Liver (tissue), 9 donors: Measurements from ENCODE around the gene CWC25. TPM values are rescaled to one million over a fixed set of nuclear protein-coding genes. Genes with fewer than 3 reads are reported as not detected.

Experiments used
- DNase-seq: peaks from one replicate; pipeline ENCODE4 v3.0.0-alpha.2; 2017; ENCODE audit warnings: low spot score
- H3K27ac ChIP-seq, 2 donors: one replicate each; pipeline ENCODE4 v1.7.0; 2013; ENCODE audit warnings: inconsistent platforms in 2 of 2, low read length in 2 of 2, control low read depth in 1 of 2, low read depth in 1 of 2, mild to moderate bottlenecking in 1 of 2
- H3K27me3 ChIP-seq, 4 donors: one replicate each; pipeline versions ENCODE4 v1.6.1 to v1.7.0; 2013; ENCODE audit warnings: low read length in 3 of 4, inconsistent platforms in 1 of 4, mild to moderate bottlenecking in 1 of 4, moderate library complexity in 1 of 4; ENCODE audit not compliant: control insufficient read depth in 4 of 4, insufficient read depth in 4 of 4
- H3K36me3 ChIP-seq, 4 donors: one replicate each; pipeline versions ENCODE4 v1.6.1 to v1.7.0; 2013; ENCODE audit warnings: low read length in 3 of 4, mild to moderate bottlenecking in 3 of 4, low read depth in 1 of 4, moderate library complexity in 1 of 4; ENCODE audit not compliant: control insufficient read depth in 4 of 4, insufficient read depth in 3 of 4
- H3K4me1 ChIP-seq, 4 donors: one replicate each; pipeline versions ENCODE4 v1.6.1 to v1.7.0; 2013; ENCODE audit warnings: low read length in 3 of 4, mild to moderate bottlenecking in 3 of 4, moderate library complexity in 1 of 4; ENCODE audit not compliant: control insufficient read depth in 4 of 4, insufficient read depth in 4 of 4
- H3K4me3 ChIP-seq, 3 donors: one replicate each; pipeline versions ENCODE4 v1.6.1 to v1.7.0; 2013; ENCODE audit warnings: low read length in 3 of 3, control low read depth in 1 of 3, low read depth in 1 of 3, mild to moderate bottlenecking in 1 of 3
- H3K9ac ChIP-seq, 2 donors: one replicate each; pipeline ENCODE4 v1.7.0; 2013; ENCODE audit warnings: low read length in 2 of 2, mild to moderate bottlenecking in 2 of 2, moderate library complexity in 2 of 2, control low read depth in 1 of 2, low read depth in 1 of 2
- H3K9me3 ChIP-seq, 4 donors: one replicate each; pipeline versions ENCODE4 v1.6.1 to v1.7.0; 2013; ENCODE audit warnings: low read length in 3 of 4; ENCODE audit not compliant: control insufficient read depth in 4 of 4
- EGR1 ChIP-seq, 2 donors: IDR thresholded peaks; 2 replicates each; pipeline ENCODE4 v1.6.1; 2016 to 2018; ENCODE audit warnings: antibody characterized with exemption in 2 of 2, low read depth in 2 of 2
- FOXA1 ChIP-seq: IDR thresholded peaks from 2 replicates; pipeline ENCODE4 v1.6.1; 2016; ENCODE audit warnings: antibody characterized with exemption
- FOXA2 ChIP-seq: IDR thresholded peaks from 2 replicates; pipeline ENCODE4 v1.6.1; 2016; ENCODE audit warnings: antibody characterized with exemption
- GABPA ChIP-seq, 2 donors: IDR thresholded peaks in 1 of 2; conservative IDR thresholded peaks in 1 of 2; 2 replicates each; pipeline ENCODE4 v1.6.1; 2016; ENCODE audit warnings: antibody characterized with exemption in 2 of 2, mild to moderate bottlenecking in 1 of 2, moderate library complexity in 1 of 2
- HNF4A ChIP-seq, 2 donors: conservative IDR thresholded peaks; 2 replicates each; pipeline ENCODE4 v1.6.1; 2016; ENCODE audit warnings: antibody characterized with exemption in 2 of 2, mild to moderate bottlenecking in 2 of 2
- HNF4G ChIP-seq: IDR thresholded peaks from 2 replicates; pipeline ENCODE4 v1.6.1; 2016; ENCODE audit warnings: antibody characterized with exemption
- JUND ChIP-seq, 2 donors: IDR thresholded peaks; 2 replicates each; pipeline ENCODE4 v1.6.1; 2016; ENCODE audit warnings: antibody characterized with exemption in 2 of 2
- NR2F2 ChIP-seq: IDR thresholded peaks from 2 replicates; pipeline ENCODE4 v1.6.1; 2016; ENCODE audit warnings: antibody characterized with exemption
- RAD21 ChIP-seq, 2 donors: IDR thresholded peaks; 2 replicates each; pipeline ENCODE4 v1.6.1; 2016; ENCODE audit warnings: antibody characterized with exemption in 2 of 2, mild to moderate bottlenecking in 2 of 2
- REST ChIP-seq: IDR thresholded peaks from 2 replicates; pipeline ENCODE4 v1.6.1; 2016; ENCODE audit warnings: antibody characterized with exemption, mild to moderate bottlenecking
- RXRA ChIP-seq, 2 donors: IDR thresholded peaks; 2 replicates each; pipeline ENCODE4 v1.6.1; 2017 to 2018; ENCODE audit warnings: antibody characterized with exemption in 2 of 2, mild to moderate bottlenecking in 1 of 2
- SP1 ChIP-seq: IDR thresholded peaks from 2 replicates; pipeline ENCODE4 v1.6.1; 2018; ENCODE audit warnings: antibody characterized with exemption, mild to moderate bottlenecking
- TAF1 ChIP-seq: conservative IDR thresholded peaks from 2 replicates; pipeline ENCODE4 v1.6.1; 2016; ENCODE audit warnings: antibody characterized with exemption, mild to moderate bottlenecking
- YY1 ChIP-seq: IDR thresholded peaks from 2 replicates; pipeline ENCODE4 v1.6.1; 2016; ENCODE audit warnings: antibody characterized with exemption, mild to moderate bottlenecking
- WGBS: extraction: QIAGEN DNeasy Blood & Tissue Kit; methylation state at CpG from one replicate; pipeline ENCODE4 v1.1.7; 2013; 5-methylcytosine and 5-hydroxymethylcytosine counted together
- polyA plus RNA-seq, 2 donors: library from polyadenylated mRNA; stranded (reverse) in 1 of 2; unstranded in 1 of 2; fragments of 200-250 nt in 1 of 2; fragments of >200 nt in 1 of 2; fragmentation: Nextera tagmentation in 1 of 2; extraction: Ambion mirVana in 1 of 2; gene quantifications; one replicate each; pipeline versions ENCODE4 v1.2.1 to v1.2.3, GENCODE V29; 2013 to 2015
- total RNA-seq, 2 donors: library from RNA; depleted of rRNA; stranded (reverse); fragments of >200 nt; gene quantifications; one replicate each; pipeline ENCODE4 v1.2.3, GENCODE V29; 2014
- TF ChIP-seq, protein P1 (sequence below): IDR thresholded peaks from 2 replicates; pipeline ENCODE4 v1.6.1; 2016; ENCODE audit warnings: antibody characterized with exemption
- TF ChIP-seq, protein P2 (sequence below): IDR thresholded peaks from 2 replicates; pipeline ENCODE4 v1.6.1; 2016; ENCODE audit warnings: antibody characterized with exemption
- TF ChIP-seq, protein P3 (sequence below): IDR thresholded peaks from 2 replicates; pipeline ENCODE4 v1.6.1; 2016; ENCODE audit warnings: antibody characterized with exemption
- TF ChIP-seq, protein P4 (sequence below): fragments of 150-350 bp; IDR thresholded peaks from 2 replicates; pipeline ENCODE4 v1.5.1; 2017; ENCODE audit warnings: improper control_type of control experiment, low read depth, low read length; ENCODE audit not compliant: missing input control
- donor health status: healthy.
- donor health status: healthy.
- donor health status: healthy.
- donor health status: healthy.
- donor health status: healthy.

The CWC25 gene
- total and polyA plus RNA-seq, 4 donors, result 5.7 to 10.0 (median 7.4) TPM

GRCh38 chr17:38752308-38753070, 72.6 kb downstream of the CWC25 start, which contains the start of gene PSMB3:
Gene PSMB3 (plus strand): TSS chr17:38752741. CDS start chr17:38752827, 86 bp downstream.
- H3K27ac ChIP-seq, result peak within 1 kb of the TSS; percentile 89 to 94
- DNase-seq, result peak; percentile 93
- no peaks in the 10 kb centered on the region for H3K9me3 ChIP-seq
- H3K9ac ChIP-seq, result peak within 1 kb of the TSS; percentile 84 to 91
- peak within 1 kb of the TSS; percentile 76 to 99 (median 94) for H3K4me3 ChIP-seq
- WGBS, result under 1% methylated on average over 44 of the region's 44 CpGs
- H3K36me3 ChIP-seq, result peaks cover 3 to 11% (median 9%) of the 10 kb centered on the region in 4 donors
- H3K4me1 ChIP-seq, result peaks cover 13 to 52% (median 41%) of the 10 kb centered on the region in 4 donors
- H3K27me3 ChIP-seq, result no peaks in the 10 kb centered on the region
- peak; percentile 96 for TF ChIP-seq SP1
- peak; percentile 36 for TF ChIP-seq HNF4G
- peak; percentile 55 for TF ChIP-seq NR2F2
- peak; percentile 43 to 53 for TF ChIP-seq RXRA (IDR thresholded peaks at IDR 0.05)
- peak; percentile 62 to 95 for TF ChIP-seq GABPA (IDR thresholded peaks at IDR 0.05 in 1 of 2, conservative IDR thresholded peaks at IDR 0.05 in 1 of 2)
- peak; percentile 51 to 52 for TF ChIP-seq RAD21 (IDR thresholded peaks at IDR 0.05)
- TF ChIP-seq, protein P1, sequence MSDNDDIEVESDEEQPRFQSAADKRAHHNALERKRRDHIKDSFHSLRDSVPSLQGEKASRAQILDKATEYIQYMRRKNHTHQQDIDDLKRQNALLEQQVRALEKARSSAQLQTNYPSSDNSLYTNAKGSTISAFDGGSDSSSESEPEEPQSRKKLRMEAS, result peak; percentile 99
- no peak for TF ChIP-seq JUND (IDR thresholded peaks at IDR 0.05)
- TF ChIP-seq FOXA1, result peak; percentile 59
- TF ChIP-seq EGR1 (IDR thresholded peaks at IDR 0.05; ENCODE audit: low read depth in 2 of 2), result peak; percentile 83 to 90
- no peak for TF ChIP-seq FOXA2
- peak; percentile 61 for TF ChIP-seq REST
- peak; percentile 71 to 87 for TF ChIP-seq HNF4A (conservative IDR thresholded peaks at IDR 0.05)
- TF ChIP-seq, protein P2, sequence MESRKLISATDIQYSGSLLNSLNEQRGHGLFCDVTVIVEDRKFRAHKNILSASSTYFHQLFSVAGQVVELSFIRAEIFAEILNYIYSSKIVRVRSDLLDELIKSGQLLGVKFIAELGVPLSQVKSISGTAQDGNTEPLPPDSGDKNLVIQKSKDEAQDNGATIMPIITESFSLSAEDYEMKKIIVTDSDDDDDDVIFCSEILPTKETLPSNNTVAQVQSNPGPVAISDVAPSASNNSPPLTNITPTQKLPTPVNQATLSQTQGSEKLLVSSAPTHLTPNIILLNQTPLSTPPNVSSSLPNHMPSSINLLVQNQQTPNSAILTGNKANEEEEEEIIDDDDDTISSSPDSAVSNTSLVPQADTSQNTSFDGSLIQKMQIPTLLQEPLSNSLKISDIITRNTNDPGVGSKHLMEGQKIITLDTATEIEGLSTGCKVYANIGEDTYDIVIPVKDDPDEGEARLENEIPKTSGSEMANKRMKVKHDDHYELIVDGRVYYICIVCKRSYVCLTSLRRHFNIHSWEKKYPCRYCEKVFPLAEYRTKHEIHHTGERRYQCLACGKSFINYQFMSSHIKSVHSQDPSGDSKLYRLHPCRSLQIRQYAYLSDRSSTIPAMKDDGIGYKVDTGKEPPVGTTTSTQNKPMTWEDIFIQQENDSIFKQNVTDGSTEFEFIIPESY, result peak; percentile 97
- TF ChIP-seq YY1, result peak; percentile 45
- no peak for TF ChIP-seq TAF1
- TF ChIP-seq, protein P3, sequence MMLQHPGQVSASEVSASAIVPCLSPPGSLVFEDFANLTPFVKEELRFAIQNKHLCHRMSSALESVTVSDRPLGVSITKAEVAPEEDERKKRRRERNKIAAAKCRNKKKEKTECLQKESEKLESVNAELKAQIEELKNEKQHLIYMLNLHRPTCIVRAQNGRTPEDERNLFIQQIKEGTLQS, result no peak
- TF ChIP-seq, protein P4, sequence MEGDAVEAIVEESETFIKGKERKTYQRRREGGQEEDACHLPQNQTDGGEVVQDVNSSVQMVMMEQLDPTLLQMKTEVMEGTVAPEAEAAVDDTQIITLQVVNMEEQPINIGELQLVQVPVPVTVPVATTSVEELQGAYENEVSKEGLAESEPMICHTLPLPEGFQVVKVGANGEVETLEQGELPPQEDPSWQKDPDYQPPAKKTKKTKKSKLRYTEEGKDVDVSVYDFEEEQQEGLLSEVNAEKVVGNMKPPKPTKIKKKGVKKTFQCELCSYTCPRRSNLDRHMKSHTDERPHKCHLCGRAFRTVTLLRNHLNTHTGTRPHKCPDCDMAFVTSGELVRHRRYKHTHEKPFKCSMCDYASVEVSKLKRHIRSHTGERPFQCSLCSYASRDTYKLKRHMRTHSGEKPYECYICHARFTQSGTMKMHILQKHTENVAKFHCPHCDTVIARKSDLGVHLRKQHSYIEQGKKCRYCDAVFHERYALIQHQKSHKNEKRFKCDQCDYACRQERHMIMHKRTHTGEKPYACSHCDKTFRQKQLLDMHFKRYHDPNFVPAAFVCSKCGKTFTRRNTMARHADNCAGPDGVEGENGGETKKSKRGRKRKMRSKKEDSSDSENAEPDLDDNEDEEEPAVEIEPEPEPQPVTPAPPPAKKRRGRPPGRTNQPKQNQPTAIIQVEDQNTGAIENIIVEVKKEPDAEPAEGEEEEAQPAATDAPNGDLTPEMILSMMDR, result no peak
